HuH-7.5 (cell line): ENCODE data around the gene FEN1.

Experiments
- DNase-seq: peaks from one replicate; pipeline ENCODE4 v3.0.0; 2011; ENCODE audit warnings: low spot score

Gene FEN1

GRCh38 chr11:61795459-61795858 is 2.7 kb downstream of the FEN1 start:
- no peak for DNase-seq

GRCh38 chr11:61795876-61796526 is 3.3 kb downstream of the FEN1 start:
- DNase-seq, result no peak

- peak; percentile 82 for DNase-seq
These were observed 4.7 kb downstream of the FEN1 start for GRCh38 chr11:61797263-61797944.

- DNase-seq, result no peak
These were observed 7.1 kb downstream of the FEN1 start for GRCh38 chr11:61799665-61800284.

DNA sequence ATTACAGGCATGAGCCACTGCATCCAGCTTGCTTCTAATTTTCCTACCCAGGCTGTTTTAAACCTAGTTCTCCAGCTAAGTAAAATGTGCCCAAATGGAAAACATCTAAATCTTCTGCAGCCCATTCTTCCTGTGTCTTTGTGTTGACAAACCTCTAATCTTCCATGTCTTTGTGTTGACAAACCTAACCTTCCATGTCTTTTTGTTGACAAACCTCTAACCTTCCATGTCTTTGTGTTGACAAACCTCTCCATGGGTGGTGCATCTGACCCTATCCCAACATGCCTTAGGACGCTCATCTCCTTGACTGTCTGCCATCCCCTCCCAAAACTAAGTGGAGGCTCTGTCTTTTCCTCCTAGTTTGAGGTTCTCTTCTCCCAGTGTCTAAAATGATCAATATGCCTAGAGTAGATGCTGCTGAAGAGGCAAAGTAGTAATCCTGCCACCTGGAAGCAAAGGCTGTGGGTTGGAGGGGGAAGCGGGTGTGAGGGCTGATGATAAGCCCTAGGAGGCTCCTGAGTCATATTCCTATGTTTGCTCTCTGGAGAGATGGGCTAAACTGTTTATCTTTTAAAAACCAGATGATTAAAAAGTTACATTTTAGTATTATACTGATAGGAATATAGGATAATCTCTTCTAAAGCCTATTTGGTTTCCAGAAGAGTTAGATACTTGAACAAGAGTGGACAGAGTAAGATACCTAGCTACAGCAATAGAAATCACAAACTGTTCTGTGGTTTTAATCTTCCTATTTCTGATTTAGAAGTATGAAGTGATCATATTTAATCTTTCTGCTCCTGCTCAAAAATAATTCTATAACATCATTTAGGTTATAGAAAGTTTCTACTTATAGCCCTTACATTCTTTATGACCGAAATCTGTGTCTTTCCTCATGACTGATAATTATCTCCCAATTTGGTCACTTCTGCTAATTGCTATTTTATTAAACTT is 7.9 kb downstream of the FEN1 start:
- DNase-seq, result no peak

DNA sequence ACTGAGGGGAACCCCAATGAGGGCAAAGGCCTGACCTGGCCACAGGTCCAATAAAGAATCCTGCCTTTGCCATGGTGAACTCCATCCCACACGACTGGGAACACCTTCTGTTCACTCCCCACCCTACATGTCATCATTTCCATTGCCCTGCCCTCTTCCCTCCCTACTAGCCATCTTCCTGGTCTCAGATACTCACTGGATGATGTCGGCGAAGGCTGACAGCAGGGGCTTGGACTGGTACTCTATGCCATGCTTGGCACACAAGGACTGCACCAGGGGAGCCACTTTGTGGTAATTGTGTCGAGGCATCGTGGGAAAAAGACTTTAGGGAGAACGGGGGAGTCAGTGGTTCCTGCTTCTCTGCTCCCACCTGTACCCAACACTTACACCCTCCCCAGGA is 9.9 kb downstream of the FEN1 start:
- no peak for DNase-seq

DNA sequence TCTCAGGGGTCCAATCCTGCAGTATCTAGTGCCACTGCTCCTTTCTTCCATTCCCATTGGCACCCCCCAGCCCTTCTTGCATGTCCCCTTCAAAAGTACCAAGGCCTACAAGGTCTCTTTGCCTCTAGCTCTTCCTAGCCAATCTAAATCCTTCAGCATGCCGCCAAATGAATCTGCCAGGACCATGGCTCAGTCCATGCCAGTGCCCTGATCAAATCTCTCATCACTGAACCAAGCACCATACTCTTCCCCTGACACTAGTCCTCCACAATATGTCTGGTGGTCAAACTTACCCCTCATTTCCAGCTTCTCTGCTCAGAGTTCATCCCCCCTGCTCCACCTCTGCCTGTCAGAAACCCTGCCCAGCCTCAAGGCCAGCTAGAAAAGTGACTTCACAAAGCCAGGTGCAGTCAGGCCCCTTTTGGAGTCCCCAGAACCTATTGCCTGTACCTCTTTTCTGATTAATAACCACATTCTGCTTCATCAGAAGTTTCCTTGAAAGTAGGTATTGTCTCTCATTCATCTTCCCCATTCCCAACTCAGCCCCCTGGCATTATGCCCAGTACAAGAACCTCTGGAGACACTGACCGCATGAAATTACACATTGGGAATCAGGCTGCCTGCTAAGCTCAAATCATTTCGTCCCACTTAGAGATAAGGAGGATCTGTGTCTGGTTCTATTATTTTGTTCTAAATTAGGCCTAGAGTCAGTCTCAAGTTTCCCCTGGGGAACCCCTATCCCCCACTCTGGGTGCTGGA is 11.4 kb downstream of the FEN1 start:
- no peak for DNase-seq

GRCh38 chr11:61805146-61805545 is 12.4 kb downstream of the FEN1 start:
- no peak for DNase-seq

DNA sequence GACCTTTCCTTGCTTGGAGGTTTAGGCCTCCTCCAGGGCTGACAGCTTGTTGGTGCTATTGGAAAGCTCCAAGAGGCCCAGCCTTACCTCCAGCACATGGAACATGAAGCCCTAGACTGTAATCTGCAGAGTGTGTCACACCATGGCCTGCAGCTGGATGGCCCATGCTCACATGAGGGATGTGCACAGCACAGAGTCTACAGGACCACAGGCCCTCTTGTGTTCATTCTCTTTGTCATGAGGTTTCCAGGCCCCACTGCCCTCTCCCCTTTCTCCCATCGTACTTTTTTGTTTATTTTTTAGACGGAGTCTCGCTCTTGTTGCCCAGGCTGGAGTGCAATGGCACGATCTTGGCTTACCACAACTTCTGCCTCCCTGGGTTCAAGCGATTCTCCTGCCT is 14.1 kb downstream of the FEN1 start:
- no peak for DNase-seq

- no peak for DNase-seq
These were observed 18.0 kb downstream of the FEN1 start for GRCh38 chr11:61810671-61811175.

DNA sequence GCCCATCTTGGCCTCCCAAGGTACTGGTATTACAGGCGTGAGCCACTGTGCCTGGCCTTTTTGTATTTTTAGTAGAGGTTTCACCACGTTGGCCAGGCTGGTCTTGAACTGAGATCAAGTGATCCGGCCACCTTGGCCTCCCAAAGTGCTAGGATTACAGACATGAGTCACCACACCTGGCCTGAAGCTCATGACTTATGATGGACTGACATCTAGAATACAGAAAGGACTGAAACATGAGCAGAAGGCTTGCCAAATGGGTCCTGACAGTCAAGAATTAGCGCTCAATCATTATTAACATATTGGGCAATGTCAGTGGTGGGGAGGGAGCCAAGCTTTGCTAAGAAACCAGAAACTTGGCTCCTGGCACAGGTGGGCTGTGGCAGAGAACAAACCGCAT is 19.1 kb downstream of the FEN1 start:
- DNase-seq, result no peak

GRCh38 chr11:61812736-61813411 is 20.2 kb downstream of the FEN1 start:
- no peak for DNase-seq

GRCh38 chr11:61814247-61814957 is 21.7 kb downstream of the FEN1 start:
- no peak for DNase-seq

- peak; percentile 98 for DNase-seq
These were observed 22.5 kb downstream of the FEN1 start for GRCh38 chr11:61814958-61815789.

DNA sequence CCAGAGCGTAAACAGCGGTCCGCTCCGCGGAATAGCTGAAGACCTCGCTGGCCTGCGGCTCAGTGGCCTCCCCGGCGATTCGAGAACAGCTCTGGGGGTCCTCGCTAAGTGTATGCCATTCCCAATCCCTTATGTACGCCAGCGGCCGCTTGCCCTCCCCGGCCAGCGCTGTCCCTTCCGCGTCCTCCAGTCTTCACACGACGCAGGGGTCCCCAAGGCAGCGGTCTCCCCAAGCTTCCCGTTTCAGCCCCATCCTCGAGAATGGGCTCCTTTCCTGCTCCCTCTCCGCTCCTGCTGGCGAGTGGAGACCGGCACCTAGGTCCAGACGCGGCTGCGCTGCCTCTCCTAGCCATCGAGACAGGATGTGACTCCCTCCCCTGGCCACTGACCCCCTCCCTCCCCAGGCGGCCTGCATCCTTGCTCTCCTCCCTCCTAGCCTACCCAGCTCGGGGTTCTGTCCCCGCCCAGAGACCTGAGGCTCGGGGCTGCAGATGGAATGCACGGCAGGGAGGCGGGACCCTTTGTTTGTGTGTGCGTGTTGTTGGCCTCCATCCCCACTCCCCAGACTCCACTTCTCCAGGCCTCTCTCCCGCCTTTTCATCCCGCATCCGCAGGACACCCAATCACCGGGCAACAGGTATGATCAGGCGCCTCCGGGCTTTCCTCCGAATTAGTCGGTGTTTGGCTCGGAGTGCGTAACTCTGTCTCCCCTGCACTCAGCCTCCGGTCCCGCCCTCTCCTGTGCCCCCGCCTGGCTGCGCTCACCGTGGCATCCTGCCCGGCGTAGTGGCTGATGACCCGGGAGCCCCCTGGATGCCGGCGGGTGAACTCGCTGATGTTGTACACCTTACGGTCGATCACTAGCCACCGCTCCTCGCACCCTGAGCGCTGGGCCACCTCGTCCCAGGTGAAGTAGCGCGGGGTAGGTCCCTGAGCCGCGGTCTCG is 23.4 kb downstream of the FEN1 start:
- peak; percentile 89 for DNase-seq

GRCh38 chr11:61816736-61817455 is 24.2 kb downstream of the FEN1 start, which contains the start of gene FADS1:
Gene FADS1 (minus strand): TSS chr11:61817003. CDS start chr11:61816929, 74 bp downstream.
- DNase-seq, result peak; percentile 99
